Raji (cell line): ENCODE measurements around the gene NFIB.

Source experiments
- POLR2A ChIP-seq: IDR thresholded peaks from 2 replicates; pipeline ENCODE4 v1.6.1; 2011; ENCODE audit warnings: low read depth, low read length, control low read depth; ENCODE audit not compliant: insufficient read depth

The NFIB gene

GRCh38 chr9:14238518-14238917, 75.4 kb downstream of the NFIB start:
- TF ChIP-seq POLR2A = no peak

- no peak for TF ChIP-seq POLR2A
Measured at GRCh38 chr9:14238079-14238478, 75.9 kb downstream of the NFIB start.

GRCh38 chr9:14236591-14236990, 77.3 kb downstream of the NFIB start:
- TF ChIP-seq POLR2A = no peak

- TF ChIP-seq POLR2A = no peak
Measured at GRCh38 chr9:14232111-14232510, 81.8 kb downstream of the NFIB start.

- TF ChIP-seq POLR2A = no peak
Measured at GRCh38 chr9:14231196-14231990, 82.5 kb downstream of the NFIB start.

GRCh38 chr9:14228602-14229001, 85.3 kb downstream of the NFIB start:
- no peak for TF ChIP-seq POLR2A

GRCh38 chr9:14226855-14227532, 86.9 kb downstream of the NFIB start:
- TF ChIP-seq POLR2A = no peak

GRCh38 chr9:14223081-14223480, 90.9 kb downstream of the NFIB start:
- no peak for TF ChIP-seq POLR2A

GRCh38 chr9:14222149-14222835, 91.6 kb downstream of the NFIB start:
- TF ChIP-seq POLR2A = no peak

- no peak for TF ChIP-seq POLR2A
Measured at GRCh38 chr9:14221558-14221957, 92.4 kb downstream of the NFIB start.

- TF ChIP-seq POLR2A = no peak
Measured at GRCh38 chr9:14221119-14221518, 92.8 kb downstream of the NFIB start.

- no peak for TF ChIP-seq POLR2A
Measured at GRCh38 chr9:14220256-14220655, 93.7 kb downstream of the NFIB start.

- no peak for TF ChIP-seq POLR2A
Measured at GRCh38 chr9:14219850-14220249, 94.1 kb downstream of the NFIB start.

GRCh38 chr9:14218253-14218652, 95.7 kb downstream of the NFIB start:
- no peak for TF ChIP-seq POLR2A

GRCh38 chr9:14216612-14217194, 97.2 kb downstream of the NFIB start:
- TF ChIP-seq POLR2A = no peak

- TF ChIP-seq POLR2A = no peak
Measured at GRCh38 chr9:14215614-14216013, 98.3 kb downstream of the NFIB start.

GRCh38 chr9:14214693-14215092, 99.2 kb downstream of the NFIB start:
- no peak for TF ChIP-seq POLR2A
